HG02870 (cell line): Measurements from ENCODE around the gene SRR.

Source experiments
- ATAC-seq: cut with Tn5 transposase; IDR thresholded peaks from one replicate; pipeline ENCODE4 v1.9.1; 2021; ENCODE audit warnings: mild to moderate bottlenecking, moderate library complexity; ENCODE audit not compliant: unreplicated experiment

SRR gene

DNA sequence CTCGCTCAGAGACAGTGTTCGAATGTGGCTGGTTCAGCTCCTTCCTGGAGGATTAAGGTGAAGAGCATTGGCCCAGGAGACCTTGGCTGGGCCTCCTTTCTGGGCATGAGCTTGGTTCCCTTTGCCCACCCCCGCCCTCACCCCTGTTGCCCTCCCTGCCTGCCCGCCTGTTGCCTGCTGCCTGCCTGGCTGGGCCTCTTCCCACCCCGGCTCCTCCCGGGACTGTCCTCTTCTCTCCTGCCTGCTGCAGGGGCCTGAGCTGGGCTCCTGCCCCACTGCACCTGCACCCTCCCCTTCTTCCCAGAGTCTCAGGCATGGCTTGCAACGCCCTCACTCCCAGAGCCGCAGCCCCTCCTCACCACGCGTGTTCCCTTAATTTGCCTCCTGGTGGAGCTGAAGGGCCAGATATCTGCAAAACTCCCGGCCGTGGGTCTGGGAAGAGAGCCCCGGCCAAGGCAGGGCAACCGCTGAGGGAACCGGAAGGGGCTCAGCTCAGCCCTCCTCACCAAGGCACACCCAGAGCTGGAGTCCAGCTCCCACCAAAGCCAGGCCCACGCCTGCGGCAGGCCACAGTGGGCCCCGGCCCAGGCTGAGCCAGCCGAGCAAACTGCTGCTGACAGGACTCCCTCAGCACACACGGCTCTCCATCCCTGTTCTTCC is 65.9 kb downstream of the SRR start:
- no peak for ATAC-seq

DNA sequence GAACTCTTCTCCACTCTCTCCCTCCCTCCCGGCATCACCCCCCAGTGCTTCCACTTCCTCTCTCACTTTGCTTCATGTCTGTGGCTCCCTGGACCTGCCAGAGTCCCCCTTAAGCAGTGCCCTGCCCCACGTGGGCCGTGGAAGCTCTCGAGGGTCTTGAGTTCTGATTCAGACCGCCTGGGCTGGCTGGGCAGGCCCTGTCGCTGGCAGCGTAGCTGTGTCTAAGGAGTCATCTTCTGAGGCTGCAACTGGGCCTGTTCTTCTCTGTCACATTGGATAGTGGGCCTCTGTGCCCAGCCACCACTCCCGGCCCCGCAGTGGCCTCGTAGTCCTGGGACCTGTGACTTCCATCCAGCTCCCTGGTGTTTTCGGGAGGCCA is 66.5 kb downstream of the SRR start:
- ATAC-seq, result no peak

GRCh38 chr17:2371183-2372130 is 67.7 kb downstream of the SRR start:
- no peak for ATAC-seq

GRCh38 chr17:2372180-2372579 is 68.4 kb downstream of the SRR start:
- no peak for ATAC-seq

DNA sequence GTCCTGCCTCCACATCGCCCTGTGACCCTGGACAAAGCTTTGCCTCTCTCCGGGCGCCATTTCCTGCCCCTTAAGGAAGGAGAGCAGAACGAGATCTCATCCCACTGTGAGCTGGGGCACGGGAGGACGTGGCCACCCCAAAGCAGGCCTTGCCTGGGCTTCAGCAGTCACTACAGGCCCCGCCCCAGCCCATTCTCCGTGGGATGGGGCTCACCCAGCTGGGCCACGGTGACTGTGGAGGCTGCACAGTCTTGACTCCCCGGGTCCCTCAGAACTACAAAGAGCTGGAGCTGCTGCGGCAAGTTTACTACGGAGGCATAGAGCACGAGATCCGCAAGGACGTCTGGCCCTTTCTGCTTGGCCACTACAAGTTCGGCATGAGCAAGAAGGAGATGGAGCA is 68.9 kb downstream of the SRR start:
- ATAC-seq, result no peak

GRCh38 chr17:2373179-2373578 is 69.4 kb downstream of the SRR start:
- no peak for ATAC-seq
